ENCODE measurements around the gene NAIF1. TPM values are rescaled to one million over a fixed set of nuclear protein-coding genes. Genes with fewer than 3 reads are reported as not detected.

Gene NAIF1
- total and polyA plus RNA-seq, 2 experiments from 2014 or later, result 4.9 to 5.5 TPM

DNA sequence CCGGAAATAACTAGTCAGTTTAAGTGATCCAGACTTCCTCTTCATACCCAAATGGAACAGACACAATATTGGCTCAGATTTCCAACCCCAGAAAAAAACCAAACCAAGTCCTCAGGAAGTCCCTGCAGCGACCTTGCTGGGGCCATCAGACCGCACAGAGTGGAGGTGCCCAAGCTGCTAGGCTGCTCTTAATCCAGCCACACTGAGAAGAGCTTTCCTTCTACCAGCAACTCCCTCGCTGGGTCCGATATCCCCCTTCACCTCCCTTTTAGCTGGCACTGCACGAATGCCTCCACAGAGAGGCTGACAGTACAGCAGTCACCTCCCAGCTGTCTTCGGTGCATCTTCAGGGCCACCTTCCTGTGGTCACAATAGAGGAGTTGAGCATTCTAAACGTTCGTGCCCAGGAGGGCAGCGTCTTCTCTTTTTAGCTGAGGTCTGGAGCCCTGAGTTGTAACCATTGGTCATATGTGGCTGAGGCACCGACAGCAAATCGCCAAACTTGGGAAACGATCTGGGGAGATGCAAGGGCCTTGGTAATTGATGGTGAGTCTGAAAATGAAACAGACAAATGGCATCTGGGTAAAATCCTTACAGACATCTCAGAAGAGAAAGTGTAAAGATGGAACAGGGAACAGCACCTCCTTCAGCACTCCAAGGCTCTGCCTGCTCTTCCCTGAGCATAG is 5.7 kb downstream of the NAIF1 start (continued):
- TF ChIP-seq, protein P1, sequence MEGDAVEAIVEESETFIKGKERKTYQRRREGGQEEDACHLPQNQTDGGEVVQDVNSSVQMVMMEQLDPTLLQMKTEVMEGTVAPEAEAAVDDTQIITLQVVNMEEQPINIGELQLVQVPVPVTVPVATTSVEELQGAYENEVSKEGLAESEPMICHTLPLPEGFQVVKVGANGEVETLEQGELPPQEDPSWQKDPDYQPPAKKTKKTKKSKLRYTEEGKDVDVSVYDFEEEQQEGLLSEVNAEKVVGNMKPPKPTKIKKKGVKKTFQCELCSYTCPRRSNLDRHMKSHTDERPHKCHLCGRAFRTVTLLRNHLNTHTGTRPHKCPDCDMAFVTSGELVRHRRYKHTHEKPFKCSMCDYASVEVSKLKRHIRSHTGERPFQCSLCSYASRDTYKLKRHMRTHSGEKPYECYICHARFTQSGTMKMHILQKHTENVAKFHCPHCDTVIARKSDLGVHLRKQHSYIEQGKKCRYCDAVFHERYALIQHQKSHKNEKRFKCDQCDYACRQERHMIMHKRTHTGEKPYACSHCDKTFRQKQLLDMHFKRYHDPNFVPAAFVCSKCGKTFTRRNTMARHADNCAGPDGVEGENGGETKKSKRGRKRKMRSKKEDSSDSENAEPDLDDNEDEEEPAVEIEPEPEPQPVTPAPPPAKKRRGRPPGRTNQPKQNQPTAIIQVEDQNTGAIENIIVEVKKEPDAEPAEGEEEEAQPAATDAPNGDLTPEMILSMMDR (conservative IDR thresholded peaks at IDR 0.05; ENCODE audit: low read depth in 2 of 2), result no peak
- TF ChIP-seq POLR2AphosphoS5 (IDR thresholded peaks at IDR 0.05; ENCODE audit: low read depth) (no peak), ZNF331 (CRISPR knock-in tag; IDR thresholded peaks at IDR 0.05; ENCODE audit: low read depth) (no peak), EZH2 (IDR thresholded peaks at IDR 0.05; ENCODE audit: low read depth, unreplicated experiment) (no peak), NANOG (IDR thresholded peaks at IDR 0.05; ENCODE audit: borderline replicate concordance) (no peak), STAT1 (IDR thresholded peaks at IDR 0.05; ENCODE audit: unreplicated experiment) (no peak), ZNF114 (CRISPR knock-in tag; IDR thresholded peaks at IDR 0.05) (no peak), CREB1 (CRISPR knock-in tag; IDR thresholded peaks at IDR 0.05; ENCODE audit: low read depth) (no peak), EZH2phosphoT487 (IDR thresholded peaks at IDR 0.05; ENCODE audit: unreplicated experiment) (no peak)

DNA sequence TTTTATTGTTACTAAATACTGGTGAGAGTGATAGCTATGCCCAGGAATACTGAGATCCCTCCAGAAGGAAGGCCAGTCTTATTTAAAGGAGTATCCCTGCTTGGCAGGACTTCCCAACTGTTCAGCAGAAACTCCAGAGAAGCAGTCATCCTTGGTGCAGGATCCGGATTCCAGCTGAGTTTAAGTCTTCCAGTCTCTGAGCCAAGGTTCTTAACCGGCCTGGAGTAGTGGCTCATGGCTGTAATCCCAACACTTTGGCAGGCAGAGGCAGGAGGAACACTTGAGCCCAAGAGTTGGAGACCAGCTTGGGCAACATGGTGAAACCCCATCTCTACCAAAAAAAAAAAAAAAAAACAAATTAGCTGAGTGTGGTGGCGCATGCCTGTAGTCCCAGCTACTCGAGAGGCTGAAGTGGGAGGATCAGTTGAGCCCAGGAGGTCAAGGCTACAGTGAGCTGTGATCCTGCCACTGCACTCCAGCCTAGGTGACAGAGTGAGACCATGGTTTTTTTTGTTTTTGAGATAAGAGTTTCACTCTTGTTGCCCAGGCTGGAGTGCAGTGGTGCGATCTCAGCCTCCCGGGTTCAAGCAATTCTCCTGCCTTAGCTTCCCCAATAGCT is 7.6 kb downstream of the NAIF1 start:
- Mint-ChIP-seq H3K27ac (no peak overlapping the region), H3K4me3 (no peak overlapping the region), H3K4me1 (peaks cover 25% of the 10 kb centered on the region), H3K27me3 (ENCODE audit: insufficient read depth, low read depth, poor library complexity) (peaks cover 9% of the 10 kb centered on the region), H3K9me3 (no peaks in the 10 kb centered on the region), H3K36me3 (ENCODE audit: low read depth) (no peaks in the 10 kb centered on the region)
- Histone ChIP-seq H3K9me2 (ENCODE audit: insufficient read depth) (no peaks in the 10 kb centered on the region), H3K36me3 (ENCODE audit: insufficient read depth) (no peaks in the 10 kb centered on the region), H4K20me1 (replicated peaks; ENCODE audit: insufficient read depth) (no peaks in the 10 kb centered on the region), H3K4me1 (ENCODE audit: insufficient read depth) (peaks cover 18% of the 10 kb centered on the region), H3K27me3 (ENCODE audit: insufficient read depth) (no peaks in the 10 kb centered on the region), H2AFZ (no peak overlapping the region), H3K79me2 (replicated peaks; ENCODE audit: insufficient read depth) (no peaks in the 10 kb centered on the region), H3K4me2 (no peak overlapping the region), H3F3A (replicated peaks; ENCODE audit: low read depth) (peaks cover 5% of the 10 kb centered on the region), H3K4me3 (no peak overlapping the region), H3K27ac (ENCODE audit: low read depth) (no peak overlapping the region)
- DNase-seq (ENCODE audit: low spot score) (no peak), ATAC-seq (no peak)
- TF ChIP-seq, protein P2, sequence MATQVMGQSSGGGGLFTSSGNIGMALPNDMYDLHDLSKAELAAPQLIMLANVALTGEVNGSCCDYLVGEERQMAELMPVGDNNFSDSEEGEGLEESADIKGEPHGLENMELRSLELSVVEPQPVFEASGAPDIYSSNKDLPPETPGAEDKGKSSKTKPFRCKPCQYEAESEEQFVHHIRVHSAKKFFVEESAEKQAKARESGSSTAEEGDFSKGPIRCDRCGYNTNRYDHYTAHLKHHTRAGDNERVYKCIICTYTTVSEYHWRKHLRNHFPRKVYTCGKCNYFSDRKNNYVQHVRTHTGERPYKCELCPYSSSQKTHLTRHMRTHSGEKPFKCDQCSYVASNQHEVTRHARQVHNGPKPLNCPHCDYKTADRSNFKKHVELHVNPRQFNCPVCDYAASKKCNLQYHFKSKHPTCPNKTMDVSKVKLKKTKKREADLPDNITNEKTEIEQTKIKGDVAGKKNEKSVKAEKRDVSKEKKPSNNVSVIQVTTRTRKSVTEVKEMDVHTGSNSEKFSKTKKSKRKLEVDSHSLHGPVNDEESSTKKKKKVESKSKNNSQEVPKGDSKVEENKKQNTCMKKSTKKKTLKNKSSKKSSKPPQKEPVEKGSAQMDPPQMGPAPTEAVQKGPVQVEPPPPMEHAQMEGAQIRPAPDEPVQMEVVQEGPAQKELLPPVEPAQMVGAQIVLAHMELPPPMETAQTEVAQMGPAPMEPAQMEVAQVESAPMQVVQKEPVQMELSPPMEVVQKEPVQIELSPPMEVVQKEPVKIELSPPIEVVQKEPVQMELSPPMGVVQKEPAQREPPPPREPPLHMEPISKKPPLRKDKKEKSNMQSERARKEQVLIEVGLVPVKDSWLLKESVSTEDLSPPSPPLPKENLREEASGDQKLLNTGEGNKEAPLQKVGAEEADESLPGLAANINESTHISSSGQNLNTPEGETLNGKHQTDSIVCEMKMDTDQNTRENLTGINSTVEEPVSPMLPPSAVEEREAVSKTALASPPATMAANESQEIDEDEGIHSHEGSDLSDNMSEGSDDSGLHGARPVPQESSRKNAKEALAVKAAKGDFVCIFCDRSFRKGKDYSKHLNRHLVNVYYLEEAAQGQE (IDR thresholded peaks at IDR 0.05; ENCODE audit: unreplicated experiment), result no peak
- TF ChIP-seq POLR2AphosphoS5 (IDR thresholded peaks at IDR 0.05; ENCODE audit: low read depth), result no peak
- TF ChIP-seq EZH2 (IDR thresholded peaks at IDR 0.05; ENCODE audit: low read depth, unreplicated experiment), result no peak
- no peak for TF ChIP-seq ZNF331 (CRISPR knock-in tag; IDR thresholded peaks at IDR 0.05; ENCODE audit: low read depth)
- TF ChIP-seq STAT1 (IDR thresholded peaks at IDR 0.05; ENCODE audit: unreplicated experiment), result no peak
- TF ChIP-seq, protein P3, sequence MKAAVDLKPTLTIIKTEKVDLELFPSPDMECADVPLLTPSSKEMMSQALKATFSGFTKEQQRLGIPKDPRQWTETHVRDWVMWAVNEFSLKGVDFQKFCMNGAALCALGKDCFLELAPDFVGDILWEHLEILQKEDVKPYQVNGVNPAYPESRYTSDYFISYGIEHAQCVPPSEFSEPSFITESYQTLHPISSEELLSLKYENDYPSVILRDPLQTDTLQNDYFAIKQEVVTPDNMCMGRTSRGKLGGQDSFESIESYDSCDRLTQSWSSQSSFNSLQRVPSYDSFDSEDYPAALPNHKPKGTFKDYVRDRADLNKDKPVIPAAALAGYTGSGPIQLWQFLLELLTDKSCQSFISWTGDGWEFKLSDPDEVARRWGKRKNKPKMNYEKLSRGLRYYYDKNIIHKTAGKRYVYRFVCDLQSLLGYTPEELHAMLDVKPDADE (IDR thresholded peaks at IDR 0.05), result no peak
- no peak for TF ChIP-seq NANOG (IDR thresholded peaks at IDR 0.05; ENCODE audit: borderline replicate concordance)
- TF ChIP-seq, protein P1 (conservative IDR thresholded peaks at IDR 0.05; ENCODE audit: low read depth in 2 of 2), result no peak
- no peak for TF ChIP-seq ZNF114 (CRISPR knock-in tag; IDR thresholded peaks at IDR 0.05)
- no peak for TF ChIP-seq JUNB (IDR thresholded peaks at IDR 0.05; ENCODE audit: unreplicated experiment)
- no peak for TF ChIP-seq CREB1 (CRISPR knock-in tag; IDR thresholded peaks at IDR 0.05; ENCODE audit: low read depth)
- TF ChIP-seq EZH2phosphoT487 (IDR thresholded peaks at IDR 0.05; ENCODE audit: unreplicated experiment), result no peak

Data from GM23338 (cell line).